ENCODE results near the gene PDE4D. TPM values are rescaled to one million over a fixed set of nuclear protein-coding genes. Genes with fewer than 3 reads are reported as not detected.

PDE4D gene
- total and polyA plus RNA-seq, 12 donors: 1.2 to 18.9 (median 2.1) TPM

DNA sequence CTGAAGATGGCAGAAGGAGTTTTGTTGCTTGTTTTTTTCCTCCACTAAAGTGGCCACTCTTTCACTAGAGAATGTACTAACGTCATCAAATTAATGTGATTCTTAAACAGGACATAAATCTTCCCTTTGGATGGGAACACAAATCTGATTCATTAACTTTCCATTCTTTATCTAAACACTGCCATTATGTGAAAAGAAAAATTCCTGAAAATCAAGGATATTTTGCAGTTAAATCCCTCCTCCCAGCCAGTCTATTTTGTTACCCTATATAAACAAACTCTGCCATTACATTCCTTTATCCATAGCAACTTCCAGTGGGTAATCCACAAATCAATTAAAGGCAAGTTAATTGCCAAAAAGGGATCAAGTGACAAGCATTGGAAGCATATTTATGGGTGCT lies 546.5 kb downstream of the PDE4D start:
- DNase-seq: no peak
- H3K4me1 ChIP-seq (replicated peaks in 1 of 2): no peaks in the 10 kb centered on the region
- TF ChIP-seq, protein P1, sequence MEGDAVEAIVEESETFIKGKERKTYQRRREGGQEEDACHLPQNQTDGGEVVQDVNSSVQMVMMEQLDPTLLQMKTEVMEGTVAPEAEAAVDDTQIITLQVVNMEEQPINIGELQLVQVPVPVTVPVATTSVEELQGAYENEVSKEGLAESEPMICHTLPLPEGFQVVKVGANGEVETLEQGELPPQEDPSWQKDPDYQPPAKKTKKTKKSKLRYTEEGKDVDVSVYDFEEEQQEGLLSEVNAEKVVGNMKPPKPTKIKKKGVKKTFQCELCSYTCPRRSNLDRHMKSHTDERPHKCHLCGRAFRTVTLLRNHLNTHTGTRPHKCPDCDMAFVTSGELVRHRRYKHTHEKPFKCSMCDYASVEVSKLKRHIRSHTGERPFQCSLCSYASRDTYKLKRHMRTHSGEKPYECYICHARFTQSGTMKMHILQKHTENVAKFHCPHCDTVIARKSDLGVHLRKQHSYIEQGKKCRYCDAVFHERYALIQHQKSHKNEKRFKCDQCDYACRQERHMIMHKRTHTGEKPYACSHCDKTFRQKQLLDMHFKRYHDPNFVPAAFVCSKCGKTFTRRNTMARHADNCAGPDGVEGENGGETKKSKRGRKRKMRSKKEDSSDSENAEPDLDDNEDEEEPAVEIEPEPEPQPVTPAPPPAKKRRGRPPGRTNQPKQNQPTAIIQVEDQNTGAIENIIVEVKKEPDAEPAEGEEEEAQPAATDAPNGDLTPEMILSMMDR (IDR thresholded peaks at IDR 0.05): no peak
- TF ChIP-seq POLR2A (IDR thresholded peaks at IDR 0.05): no peak
- H3K36me3 ChIP-seq (replicated peaks in 1 of 2): no peaks in the 10 kb centered on the region
- no peaks in the 10 kb centered on the region for H3K27me3 ChIP-seq
- 49 to 72% (median 62%) methylated on average over 1 of the region's 1 CpG for WGBS, 4 donors
- no peak overlapping the region for H3K4me3 ChIP-seq
- intact Hi-C loops (cut with DNase I): no loop called here
- H3K9me3 ChIP-seq (replicated peaks in 1 of 3): no peaks in the 10 kb centered on the region
- H3K27ac ChIP-seq: no peak overlapping the region

- H3K27me3 ChIP-seq: no peaks in the 10 kb centered on the region
- TF ChIP-seq POLR2A (IDR thresholded peaks at IDR 0.05): no peak
- TF ChIP-seq, protein P1 (IDR thresholded peaks at IDR 0.05): no peak
- no peak overlapping the region for H3K4me3 ChIP-seq
- no peaks in the 10 kb centered on the region for H3K4me1 ChIP-seq (replicated peaks in 1 of 2)
- intact Hi-C loops (cut with DNase I): no loop called here
- no peak overlapping the region for H3K27ac ChIP-seq
- no peaks in the 10 kb centered on the region for H3K36me3 ChIP-seq (replicated peaks in 1 of 2)
- DNase-seq: no peak
- WGBS, 4 donors: 71 to 80% (median 76%) methylated on average over 7 of the region's 7 CpGs
- H3K9me3 ChIP-seq (replicated peaks in 1 of 3): no peaks in the 10 kb centered on the region
Measured at GRCh38 chr5:59346514-59346913, 547.0 kb downstream of the PDE4D start.

DNA sequence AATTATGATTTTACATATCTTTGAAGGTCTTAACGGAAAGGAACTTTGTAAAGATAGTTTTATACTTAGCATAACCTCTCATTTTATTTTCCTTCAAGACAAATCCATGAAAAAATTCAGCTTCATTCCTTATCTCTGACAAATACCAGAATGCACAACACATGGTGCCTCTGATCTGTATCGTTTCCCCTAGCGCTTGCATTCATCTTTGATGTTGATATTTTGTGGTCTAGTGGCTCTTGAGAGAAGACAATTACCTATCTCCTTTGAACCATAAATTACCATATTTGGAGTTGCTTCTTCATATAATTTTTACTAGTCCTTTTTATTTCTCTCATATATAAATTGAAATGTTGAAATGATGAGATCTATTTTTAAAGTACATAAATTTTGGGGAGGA lies 551.3 kb downstream of the PDE4D start:
- intact Hi-C loops (cut with DNase I): no loop called here
- TF ChIP-seq POLR2A (IDR thresholded peaks at IDR 0.05): no peak
- TF ChIP-seq, protein P1 (IDR thresholded peaks at IDR 0.05): no peak
- Histone ChIP-seq H3K27me3 (no peaks in the 10 kb centered on the region), H3K27ac (no peak overlapping the region), H3K9me3 (replicated peaks in 1 of 3) (no peaks in the 10 kb centered on the region), H3K36me3 (replicated peaks in 1 of 2) (no peaks in the 10 kb centered on the region), H3K4me3 (no peak overlapping the region), H3K4me1 (replicated peaks in 1 of 2) (no peaks in the 10 kb centered on the region)
- WGBS, 4 donors: 58 to 77% (median 74%) methylated on average over 3 of the region's 3 CpGs
- DNase-seq: no peak

DNA sequence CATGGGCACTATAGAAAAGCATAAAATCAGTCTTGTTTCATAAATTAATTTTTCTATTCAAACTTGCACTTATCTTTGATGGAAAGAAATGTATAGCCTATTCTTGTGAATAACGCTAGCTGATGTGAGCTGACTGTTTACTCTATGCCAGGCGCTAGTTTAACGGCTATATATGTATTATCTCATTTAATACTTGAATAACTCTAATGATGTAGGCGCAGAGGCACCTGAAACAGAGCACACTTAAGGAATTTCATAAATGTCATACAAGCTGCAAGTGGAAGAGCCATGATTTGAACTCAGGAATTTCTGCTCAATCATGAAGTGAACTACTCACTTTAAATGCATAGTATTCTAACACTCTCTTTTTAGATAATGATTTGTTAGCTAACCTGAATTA lies 551.8 kb downstream of the PDE4D start:
- TF ChIP-seq, protein P1 (IDR thresholded peaks at IDR 0.05): no peak
- TF ChIP-seq POLR2A (IDR thresholded peaks at IDR 0.05): no peak
- DNase-seq: no peak
- no peaks in the 10 kb centered on the region for H3K27me3 ChIP-seq
- intact Hi-C loops (cut with DNase I): no loop called here
- no peaks in the 10 kb centered on the region for H3K9me3 ChIP-seq (replicated peaks in 1 of 3)
- no peak overlapping the region for H3K27ac ChIP-seq
- H3K4me1 ChIP-seq (replicated peaks in 1 of 2): no peaks in the 10 kb centered on the region
- no peaks in the 10 kb centered on the region for H3K36me3 ChIP-seq (replicated peaks in 1 of 2)
- H3K4me3 ChIP-seq: no peak overlapping the region
- WGBS, 4 donors: 87 to 94% (median 92%) methylated on average over 4 of the region's 4 CpGs
